OCI-LY7 (cell line): ENCODE data around the gene ZCCHC8.

Experiments
- EZH2phosphoT487 ChIP-seq: fragments of 200-600 bp; sonication (generic); IDR thresholded peaks from 2 replicates; pipeline ENCODE4 v1.6.1; 2018; ENCODE audit warnings: low read depth, borderline replicate concordance, mild to moderate bottlenecking, mixed run types, antibody characterized with exemption, low read length, moderate library complexity, mixed read lengths
- TF ChIP-seq, protein P1 (sequence below): fragments of 200-600 bp; sonication (generic); conservative IDR thresholded peaks from 2 replicates; pipeline ENCODE4 v1.5.1; 2014; ENCODE audit warnings: mild to moderate bottlenecking, antibody characterized with exemption, low read length, moderate library complexity, mixed read lengths

DNA sequence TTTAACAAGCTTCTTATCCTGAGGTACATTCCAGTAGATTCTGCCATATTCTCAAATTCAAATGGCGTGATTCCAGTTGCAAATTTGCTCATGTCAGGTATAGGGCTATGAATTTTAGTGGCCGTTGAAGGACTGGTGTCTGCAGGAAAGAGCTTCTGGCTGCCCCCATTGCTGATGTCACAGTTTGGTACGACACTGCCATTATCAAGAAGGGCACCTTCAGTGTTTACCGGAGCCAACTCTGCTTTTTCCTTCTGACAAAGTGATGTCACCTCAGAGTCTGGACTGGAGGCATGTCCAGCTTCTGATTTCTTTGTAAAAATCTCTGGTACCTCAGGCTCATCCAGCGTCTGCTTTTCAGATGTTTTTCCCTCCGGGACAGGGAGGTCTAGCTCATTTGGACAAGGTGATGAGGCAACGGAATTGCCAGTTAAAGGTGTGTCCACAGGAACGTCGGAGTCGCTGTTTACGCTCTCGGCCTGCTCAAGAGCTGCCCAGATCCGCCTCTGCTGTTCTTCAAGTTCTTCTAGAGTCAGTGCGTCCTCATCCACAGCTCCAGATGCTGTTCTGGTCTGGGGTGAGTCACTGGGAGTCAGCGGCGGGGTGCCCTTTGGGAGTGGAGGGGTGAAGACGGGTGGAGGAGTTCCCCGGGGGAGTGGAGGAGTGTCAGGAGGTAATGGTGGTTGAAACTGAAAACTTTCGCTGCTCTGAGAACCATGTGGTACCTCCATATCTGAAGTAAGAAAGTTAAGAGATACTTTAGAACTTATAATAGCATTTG lies 27.0 kb downstream of the ZCCHC8 start:
- TF ChIP-seq, protein P1, sequence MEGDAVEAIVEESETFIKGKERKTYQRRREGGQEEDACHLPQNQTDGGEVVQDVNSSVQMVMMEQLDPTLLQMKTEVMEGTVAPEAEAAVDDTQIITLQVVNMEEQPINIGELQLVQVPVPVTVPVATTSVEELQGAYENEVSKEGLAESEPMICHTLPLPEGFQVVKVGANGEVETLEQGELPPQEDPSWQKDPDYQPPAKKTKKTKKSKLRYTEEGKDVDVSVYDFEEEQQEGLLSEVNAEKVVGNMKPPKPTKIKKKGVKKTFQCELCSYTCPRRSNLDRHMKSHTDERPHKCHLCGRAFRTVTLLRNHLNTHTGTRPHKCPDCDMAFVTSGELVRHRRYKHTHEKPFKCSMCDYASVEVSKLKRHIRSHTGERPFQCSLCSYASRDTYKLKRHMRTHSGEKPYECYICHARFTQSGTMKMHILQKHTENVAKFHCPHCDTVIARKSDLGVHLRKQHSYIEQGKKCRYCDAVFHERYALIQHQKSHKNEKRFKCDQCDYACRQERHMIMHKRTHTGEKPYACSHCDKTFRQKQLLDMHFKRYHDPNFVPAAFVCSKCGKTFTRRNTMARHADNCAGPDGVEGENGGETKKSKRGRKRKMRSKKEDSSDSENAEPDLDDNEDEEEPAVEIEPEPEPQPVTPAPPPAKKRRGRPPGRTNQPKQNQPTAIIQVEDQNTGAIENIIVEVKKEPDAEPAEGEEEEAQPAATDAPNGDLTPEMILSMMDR, result no peak
- TF ChIP-seq EZH2phosphoT487, result no peak
